Measurements from ENCODE around the gene GRK2.

Gene GRK2

GRCh38 chr11:67278939-67279588 is 12.8 kb downstream of the GRK2 start:
- no peak overlapping the region for H3K27ac ChIP-seq

GRCh38 chr11:67279589-67280340 is 13.5 kb downstream of the GRK2 start:
- peaks cover 54% of the 10 kb centered on the region for H3K36me3 ChIP-seq (replicated peaks)
- no peak overlapping the region for H3K4me3 ChIP-seq (ENCODE audit: low read depth, low read length)
- no peak overlapping the region for H3K27ac ChIP-seq
- DNase-seq: no peak
- TF ChIP-seq CTCF (IDR thresholded peaks at IDR 0.05; ENCODE audit: low read depth, low read length, missing control alignments): no peak
- no peaks in the 10 kb centered on the region for H3K27me3 ChIP-seq (replicated peaks)
- in situ Hi-C loops (cut with HindIII; ENCODE audit: low pct_ligation_motif_present, low sequenced_read_pairs): no loop called here

More at GRCh38 chr11:67278939-67279588, 12.8 kb downstream of the GRK2 start:
- DNase-seq: no peak
- no peak for TF ChIP-seq CTCF (IDR thresholded peaks at IDR 0.05; ENCODE audit: low read depth, low read length, missing control alignments)
- Histone ChIP-seq H3K4me3 (ENCODE audit: low read depth, low read length) (no peak overlapping the region), H3K36me3 (replicated peaks) (peaks cover 48% of the 10 kb centered on the region), H3K27me3 (replicated peaks) (no peaks in the 10 kb centered on the region)
- in situ Hi-C loops (cut with HindIII; ENCODE audit: low pct_ligation_motif_present, low sequenced_read_pairs): no loop called here

GRCh38 chr11:67280341-67280787 is 14.1 kb downstream of the GRK2 start:
- DNase-seq: no peak
- Histone ChIP-seq H3K27me3 (replicated peaks) (no peaks in the 10 kb centered on the region), H3K4me3 (ENCODE audit: low read depth, low read length) (no peak overlapping the region), H3K36me3 (replicated peaks) (peaks cover 59% of the 10 kb centered on the region), H3K27ac (no peak overlapping the region)
- in situ Hi-C loops (cut with HindIII; ENCODE audit: low pct_ligation_motif_present, low sequenced_read_pairs): no loop called here
- TF ChIP-seq CTCF (IDR thresholded peaks at IDR 0.05; ENCODE audit: low read depth, low read length, missing control alignments): no peak

GRCh38 chr11:67280788-67281551 is 14.7 kb downstream of the GRK2 start:
- in situ Hi-C loops (cut with HindIII; ENCODE audit: low pct_ligation_motif_present, low sequenced_read_pairs): no loop called here
- H3K27ac ChIP-seq: no peak overlapping the region
- H3K36me3 ChIP-seq (replicated peaks): peaks cover 64% of the 10 kb centered on the region
- H3K4me3 ChIP-seq (ENCODE audit: low read depth, low read length): no peak overlapping the region
- no peak for TF ChIP-seq CTCF (IDR thresholded peaks at IDR 0.05; ENCODE audit: low read depth, low read length, missing control alignments)
- no peaks in the 10 kb centered on the region for H3K27me3 ChIP-seq (replicated peaks)
- DNase-seq: no peak

- peaks cover 67% of the 10 kb centered on the region for H3K36me3 ChIP-seq (replicated peaks)
- DNase-seq: no peak
Observed at GRCh38 chr11:67281552-67282150, 15.4 kb downstream of the GRK2 start.

More at GRCh38 chr11:67281552-67282150, 15.4 kb downstream of the GRK2 start:
- no peaks in the 10 kb centered on the region for H3K27me3 ChIP-seq (replicated peaks)
- in situ Hi-C loops (cut with HindIII; ENCODE audit: low pct_ligation_motif_present, low sequenced_read_pairs): no loop called here
- TF ChIP-seq CTCF (IDR thresholded peaks at IDR 0.05; ENCODE audit: low read depth, low read length, missing control alignments): no peak
- no peak overlapping the region for H3K4me3 ChIP-seq (ENCODE audit: low read depth, low read length)
- H3K27ac ChIP-seq: no peak overlapping the region
